HEK293 (cell line): ENCODE measurements around the gene TALDO1.

Source experiments
- ATF2 ChIP-seq: fragments of 450-650 bp; formaldehyde crosslinking; IDR thresholded peaks from 2 replicates; pipeline ENCODE4 v1.5.1; 2016; ENCODE audit warnings: missing biosample characterization, missing genetic modification characterization, low read depth
- CTCF ChIP-seq: fragments of 450-650 bp; formaldehyde crosslinking; IDR thresholded peaks from 2 replicates; pipeline ENCODE4 v1.5.1; 2016; ENCODE audit warnings: missing biosample characterization, missing genetic modification characterization
- KLF10 ChIP-seq: fragments of 450-650 bp; IDR thresholded peaks from 2 replicates; pipeline ENCODE4 v1.5.1; 2018; ENCODE audit warnings: missing biosample characterization, mild to moderate bottlenecking, missing genetic modification characterization
- KLF9 ChIP-seq: fragments of 450-650 bp; formaldehyde crosslinking; IDR thresholded peaks from 2 replicates; pipeline ENCODE4 v1.5.1; 2016; ENCODE audit warnings: missing biosample characterization, missing genetic modification characterization, low read depth
- REST ChIP-seq: fragments of 450-650 bp; formaldehyde crosslinking; IDR thresholded peaks from 2 replicates; pipeline ENCODE4 v1.5.1; 2016; ENCODE audit warnings: missing biosample characterization, missing genetic modification characterization
- SETDB1 ChIP-seq: IDR thresholded peaks from one replicate; pipeline ENCODE4 v1.6.1; 2017; ENCODE audit warnings: mild to moderate bottlenecking, low read length, moderate library complexity, mixed read lengths; ENCODE audit not compliant: insufficient read length
- ZBTB11 ChIP-seq: fragments of 450-650 bp; formaldehyde crosslinking; conservative IDR thresholded peaks from 2 replicates; pipeline ENCODE4 v1.5.1; 2016; ENCODE audit warnings: low read depth, missing biosample characterization, missing genetic modification characterization
- ZBTB49 ChIP-seq: fragments of 450-650 bp; formaldehyde crosslinking; IDR thresholded peaks from 2 replicates; pipeline ENCODE4 v1.5.1; 2016; ENCODE audit warnings: missing biosample characterization, missing genetic modification characterization, low read depth
- ZEB2 ChIP-seq: fragments of 450-650 bp; formaldehyde crosslinking; IDR thresholded peaks from 2 replicates; pipeline ENCODE4 v1.5.1; 2016; ENCODE audit warnings: missing biosample characterization, missing genetic modification characterization
- ZNF121 ChIP-seq: fragments of 450-650 bp; formaldehyde crosslinking; IDR thresholded peaks from 2 replicates; pipeline ENCODE4 v1.5.1; 2016; ENCODE audit warnings: missing biosample characterization, missing genetic modification characterization
- ZNF202 ChIP-seq: fragments of 450-650 bp; formaldehyde crosslinking; IDR thresholded peaks from 2 replicates; pipeline ENCODE4 v1.5.1; 2016; ENCODE audit warnings: missing biosample characterization, missing genetic modification characterization, borderline replicate concordance
- ZNF76 ChIP-seq: fragments of 450-650 bp; formaldehyde crosslinking; IDR thresholded peaks from 2 replicates; pipeline ENCODE4; 2016; ENCODE audit warnings: low read depth, missing biosample characterization, missing genetic modification characterization, borderline replicate concordance
- ZSCAN5A ChIP-seq: fragments of 450-650 bp; formaldehyde crosslinking; IDR thresholded peaks from 2 replicates; pipeline ENCODE4 v1.5.1; 2016; ENCODE audit warnings: missing biosample characterization, missing genetic modification characterization

- TF ChIP-seq CTCF (tag by site-specific recombination) (no peak), KLF9 (no peak), ZNF121 (tag by site-specific recombination) (no peak), ZBTB11 (tag by site-specific recombination) (no peak), ZSCAN5A (tag by site-specific recombination) (no peak), ZNF76 (no peak), ATF2 (tag by site-specific recombination) (no peak), ZNF202 (no peak), KLF10 (tag by site-specific recombination) (no peak), ZEB2 (tag by site-specific recombination) (no peak), REST (tag by site-specific recombination) (no peak), SETDB1 (no peak), ZBTB49 (no peak)
These were observed 40.8 kb upstream of the TALDO1 start for GRCh38 chr11:706439-706956.
